ENCODE results near the gene HOXD13.

- no peak for TF ChIP-seq CTCF (IDR thresholded peaks at IDR 0.05)
- TF ChIP-seq POLR2A (IDR thresholded peaks at IDR 0.05), result no peak
- TF ChIP-seq POLR2AphosphoS5 (IDR thresholded peaks at IDR 0.05), result no peak
Observed at GRCh38 chr2:176131848-176132158, 39.3 kb downstream of the HOXD13 start.
